GM12801 (cell line): Measurements from ENCODE around the gene TTBK2.

Experiments
- TF ChIP-seq, protein P1 (sequence below): IDR thresholded peaks from one replicate; pipeline ENCODE4 v1.5.1; 2011; ENCODE audit warnings: control low read depth; ENCODE audit not compliant: insufficient read length; ENCODE audit errors: extremely low read depth

Gene TTBK2

DNA sequence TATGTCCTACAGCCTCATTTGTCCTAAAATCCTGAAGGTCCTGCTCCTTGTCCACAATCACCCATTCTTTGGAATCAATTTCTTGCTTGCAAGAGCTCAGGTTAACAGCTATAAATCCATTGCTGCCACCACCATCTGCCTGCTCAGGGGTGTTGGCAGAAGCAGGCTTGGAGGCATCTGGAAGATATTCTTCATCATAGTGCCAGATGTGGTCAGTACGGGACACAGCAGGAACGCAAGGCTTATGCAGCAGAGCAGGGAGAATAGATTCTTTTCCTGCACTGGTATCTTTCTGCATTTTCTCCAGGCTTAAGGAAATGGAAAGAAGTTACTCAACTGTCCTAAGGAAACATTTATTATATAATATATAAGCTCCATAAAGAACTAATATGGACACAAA lies 145.2 kb downstream of the TTBK2 start:
- TF ChIP-seq, protein P1, sequence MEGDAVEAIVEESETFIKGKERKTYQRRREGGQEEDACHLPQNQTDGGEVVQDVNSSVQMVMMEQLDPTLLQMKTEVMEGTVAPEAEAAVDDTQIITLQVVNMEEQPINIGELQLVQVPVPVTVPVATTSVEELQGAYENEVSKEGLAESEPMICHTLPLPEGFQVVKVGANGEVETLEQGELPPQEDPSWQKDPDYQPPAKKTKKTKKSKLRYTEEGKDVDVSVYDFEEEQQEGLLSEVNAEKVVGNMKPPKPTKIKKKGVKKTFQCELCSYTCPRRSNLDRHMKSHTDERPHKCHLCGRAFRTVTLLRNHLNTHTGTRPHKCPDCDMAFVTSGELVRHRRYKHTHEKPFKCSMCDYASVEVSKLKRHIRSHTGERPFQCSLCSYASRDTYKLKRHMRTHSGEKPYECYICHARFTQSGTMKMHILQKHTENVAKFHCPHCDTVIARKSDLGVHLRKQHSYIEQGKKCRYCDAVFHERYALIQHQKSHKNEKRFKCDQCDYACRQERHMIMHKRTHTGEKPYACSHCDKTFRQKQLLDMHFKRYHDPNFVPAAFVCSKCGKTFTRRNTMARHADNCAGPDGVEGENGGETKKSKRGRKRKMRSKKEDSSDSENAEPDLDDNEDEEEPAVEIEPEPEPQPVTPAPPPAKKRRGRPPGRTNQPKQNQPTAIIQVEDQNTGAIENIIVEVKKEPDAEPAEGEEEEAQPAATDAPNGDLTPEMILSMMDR = no peak

DNA sequence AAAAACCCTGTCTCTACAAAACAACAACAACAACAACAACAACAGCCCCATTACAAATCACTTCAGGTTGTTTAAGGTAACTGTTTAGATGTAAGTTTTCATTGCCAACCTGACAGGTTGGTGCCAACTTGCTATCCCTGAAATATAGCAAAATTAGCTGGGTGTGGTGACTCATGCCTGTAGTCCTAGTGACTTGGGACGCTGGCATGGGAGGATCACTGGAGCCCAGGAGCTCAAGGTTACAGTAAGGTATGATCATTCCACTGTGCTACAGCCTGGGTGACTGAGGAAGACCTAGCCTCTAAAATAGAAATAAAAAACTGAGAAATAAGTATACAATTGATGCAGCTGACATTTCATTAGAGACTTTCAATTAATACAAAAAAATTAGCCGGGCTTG lies 147.7 kb downstream of the TTBK2 start:
- TF ChIP-seq, protein P1 = no peak

DNA sequence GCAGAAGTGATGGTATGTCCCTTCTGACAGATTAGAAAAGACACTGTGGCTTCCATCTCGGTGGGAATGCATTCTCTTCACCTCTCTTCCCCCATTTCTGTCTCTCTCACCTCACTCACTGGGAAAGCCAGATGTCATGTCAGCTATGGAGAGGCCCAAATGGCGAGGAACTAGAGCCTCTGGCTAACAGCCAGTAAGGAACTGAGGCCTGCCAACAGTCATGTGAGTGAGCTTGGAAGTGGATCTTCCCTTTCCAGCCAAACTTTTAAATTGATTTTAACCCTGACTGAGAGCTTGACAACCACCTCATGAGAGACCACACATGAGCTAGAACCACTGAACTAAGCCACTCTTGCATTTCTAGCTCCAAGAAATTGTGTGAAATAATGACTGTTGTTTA lies 148.4 kb downstream of the TTBK2 start:
- TF ChIP-seq, protein P1 = no peak

DNA sequence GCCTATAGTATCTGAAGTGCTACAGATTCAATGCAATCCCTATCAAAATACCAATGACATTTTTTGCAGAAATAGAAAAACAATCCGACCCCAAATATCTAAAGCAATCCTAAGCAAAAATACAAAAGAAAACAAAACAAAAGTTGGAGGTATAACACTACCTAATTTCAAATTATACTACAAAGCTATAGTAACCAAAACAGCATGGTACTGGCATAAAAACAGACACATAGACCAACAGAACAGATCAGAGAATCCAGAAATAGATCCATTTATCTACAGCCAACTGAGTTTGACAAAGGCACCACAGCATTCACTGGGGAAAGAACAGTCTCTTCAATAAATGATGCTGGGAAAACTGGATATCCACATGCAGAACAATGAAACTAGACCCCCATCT lies 159.8 kb downstream of the TTBK2 start:
- TF ChIP-seq, protein P1 = no peak

DNA sequence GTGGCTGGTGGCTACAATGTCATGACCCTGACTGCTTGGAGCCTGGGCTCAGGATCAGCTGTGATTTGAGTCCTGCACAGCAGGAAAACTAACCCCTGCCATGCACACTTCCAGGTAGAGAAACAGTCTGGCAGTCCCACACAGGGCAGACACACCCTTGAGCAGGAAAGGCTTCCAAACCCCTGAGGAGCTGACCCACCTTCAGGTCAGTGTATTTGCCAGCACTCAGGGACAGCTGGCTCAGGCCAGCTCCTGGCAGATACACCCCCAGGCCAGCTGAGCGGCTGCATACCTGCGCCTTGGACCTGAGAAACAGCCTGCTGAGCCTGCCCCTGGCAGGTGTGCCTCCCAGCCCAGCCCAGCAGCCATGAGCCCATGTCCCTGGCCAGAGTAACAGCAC lies 161.5 kb downstream of the TTBK2 start:
- TF ChIP-seq, protein P1 = no peak

DNA sequence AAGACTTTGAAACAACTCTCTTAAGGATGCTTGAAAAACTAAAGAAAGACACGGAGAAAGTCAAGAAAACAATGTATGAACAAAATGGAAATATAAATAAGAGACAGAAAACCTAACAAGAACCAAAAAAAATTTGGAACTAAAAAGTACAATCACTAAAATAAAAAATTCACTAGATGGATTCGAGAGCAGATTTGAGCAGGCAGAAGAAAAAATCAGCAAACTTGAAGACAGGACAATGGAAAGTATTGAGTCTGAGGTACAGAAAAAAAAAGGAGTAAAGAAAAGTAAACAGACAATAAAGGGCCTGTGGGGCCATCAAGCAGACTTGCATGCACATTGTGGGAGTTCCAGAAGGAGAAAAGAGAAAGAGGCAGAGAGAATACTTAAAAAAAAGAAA lies 170.3 kb downstream of the TTBK2 start:
- TF ChIP-seq, protein P1 = no peak

DNA sequence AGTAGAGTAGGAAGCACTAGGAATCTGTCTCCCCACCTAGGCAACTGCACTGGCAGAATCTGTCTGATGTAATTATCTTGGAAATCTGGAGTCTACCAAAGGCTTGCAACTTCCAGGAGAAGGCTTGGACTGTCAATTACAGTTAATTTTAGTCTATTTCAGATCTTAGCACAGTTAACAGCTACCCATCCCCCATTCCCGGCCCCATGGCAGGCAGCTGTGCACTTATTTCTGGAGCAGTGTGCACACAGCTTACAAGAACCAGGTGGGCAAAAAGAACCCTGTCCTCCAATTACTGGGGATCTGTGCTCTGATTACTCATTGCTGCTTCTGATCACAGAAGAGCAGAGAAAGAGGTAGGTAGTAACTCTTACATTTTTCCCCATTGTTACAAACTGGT lies 171.3 kb downstream of the TTBK2 start:
- TF ChIP-seq, protein P1 = no peak

DNA sequence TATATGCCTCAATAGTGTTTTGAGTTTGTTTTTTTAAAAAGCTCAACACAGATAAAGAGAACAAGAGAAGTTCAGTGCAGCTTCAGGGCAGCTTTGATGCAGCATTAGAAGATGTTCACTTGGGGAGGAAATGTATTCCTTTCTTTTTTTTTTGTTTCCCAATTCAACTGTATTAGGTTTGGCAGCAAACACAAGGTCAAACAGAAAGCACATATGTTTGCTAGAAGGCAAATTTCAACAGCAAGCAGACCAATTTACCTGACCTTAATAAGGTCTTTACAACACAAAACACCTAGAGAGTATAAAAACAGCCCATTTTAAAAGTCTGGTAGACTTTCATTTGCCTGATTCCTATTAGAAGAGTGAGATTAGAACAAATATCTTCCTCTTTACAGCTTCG lies 176.4 kb downstream of the TTBK2 start:
- TF ChIP-seq, protein P1 = no peak
